Adrenal gland (tissue), 5 donors: Measurements from ENCODE around the gene MAP3K12.

Experiments
- POLR2A ChIP-seq, 2 donors: fragments of 450-650 bp; IDR thresholded peaks; one replicate each; pipeline ENCODE4 v1.6.1; 2017; ENCODE audit warnings: antibody characterized with exemption in 2 of 2, mild to moderate bottlenecking in 2 of 2, moderate library complexity in 1 of 2
- TF ChIP-seq, protein P1 (sequence below), 6 experiments: fragments of 450-650 bp in 4 of 6; fragments of 200-600 bp in 2 of 6; sonication (generic) in 1 of 6; IDR thresholded peaks; 1 replicate in 5 of 6; 2 replicates in 1 of 6; pipeline versions ENCODE4 v1.5.1 to v1.8.0; 2016 to 2021; ENCODE audit warnings: antibody characterized with exemption in 6 of 6, mild to moderate bottlenecking in 2 of 6, moderate library complexity in 1 of 6
- donor health status: DM: no; HTN: no; CAD: no.

DNA sequence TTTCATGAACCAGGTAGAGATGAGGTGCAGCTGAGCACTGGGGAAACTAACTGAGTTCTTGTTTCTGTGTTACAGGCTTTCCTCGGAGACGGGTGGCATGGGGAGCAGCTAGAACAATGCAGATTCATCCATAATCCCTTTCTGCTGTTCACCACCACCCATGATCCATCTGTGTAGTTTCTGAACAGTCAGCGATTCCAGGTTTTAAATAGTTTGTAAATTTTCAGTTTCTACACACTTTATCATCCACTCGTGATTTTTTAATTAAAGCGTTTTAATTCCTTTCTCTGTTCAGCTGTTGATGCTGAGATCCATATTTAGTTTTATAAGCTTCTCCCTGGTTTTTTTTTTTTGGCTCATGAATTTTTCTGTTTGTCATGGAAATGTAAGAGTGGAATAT lies 19.9 kb downstream of the MAP3K12 start:
- TF ChIP-seq, protein P1, sequence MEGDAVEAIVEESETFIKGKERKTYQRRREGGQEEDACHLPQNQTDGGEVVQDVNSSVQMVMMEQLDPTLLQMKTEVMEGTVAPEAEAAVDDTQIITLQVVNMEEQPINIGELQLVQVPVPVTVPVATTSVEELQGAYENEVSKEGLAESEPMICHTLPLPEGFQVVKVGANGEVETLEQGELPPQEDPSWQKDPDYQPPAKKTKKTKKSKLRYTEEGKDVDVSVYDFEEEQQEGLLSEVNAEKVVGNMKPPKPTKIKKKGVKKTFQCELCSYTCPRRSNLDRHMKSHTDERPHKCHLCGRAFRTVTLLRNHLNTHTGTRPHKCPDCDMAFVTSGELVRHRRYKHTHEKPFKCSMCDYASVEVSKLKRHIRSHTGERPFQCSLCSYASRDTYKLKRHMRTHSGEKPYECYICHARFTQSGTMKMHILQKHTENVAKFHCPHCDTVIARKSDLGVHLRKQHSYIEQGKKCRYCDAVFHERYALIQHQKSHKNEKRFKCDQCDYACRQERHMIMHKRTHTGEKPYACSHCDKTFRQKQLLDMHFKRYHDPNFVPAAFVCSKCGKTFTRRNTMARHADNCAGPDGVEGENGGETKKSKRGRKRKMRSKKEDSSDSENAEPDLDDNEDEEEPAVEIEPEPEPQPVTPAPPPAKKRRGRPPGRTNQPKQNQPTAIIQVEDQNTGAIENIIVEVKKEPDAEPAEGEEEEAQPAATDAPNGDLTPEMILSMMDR (IDR thresholded peaks at IDR 0.05), result no peak
- TF ChIP-seq POLR2A (IDR thresholded peaks at IDR 0.05), result no peak
